ENCODE measurements around the gene CAMK1D. TPM values are rescaled to one million over a fixed set of nuclear protein-coding genes. Genes with fewer than 3 reads are reported as not detected.

Gene CAMK1D
- polyA plus RNA-seq, 2 of the 4 experiments (the other 2 are of a cell fraction): 6.6 to 12.5 TPM

DNA sequence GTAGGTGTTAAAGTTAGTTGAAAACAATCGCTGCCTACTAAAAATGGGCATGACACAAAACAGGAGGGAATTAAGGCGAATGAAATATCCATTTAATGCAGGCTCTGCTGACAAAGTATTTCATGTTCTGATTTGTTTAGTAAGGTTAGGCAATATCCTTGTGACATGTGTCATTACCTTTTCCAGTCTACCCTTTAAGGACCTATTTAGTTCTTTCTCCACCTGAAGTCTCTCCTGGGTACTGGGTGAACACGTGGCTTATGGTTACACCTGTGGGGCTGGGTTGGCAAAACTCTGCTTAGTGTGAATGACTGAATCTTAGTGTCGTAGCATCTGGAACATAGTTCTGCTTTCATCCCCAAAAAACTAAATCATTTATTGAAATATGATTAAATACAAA, 338.6 kb downstream of the CAMK1D start:
- ChIA-PET CTCF (no interaction called here), POLR2A (no interaction called here)
- Histone ChIP-seq H3K4me1 (peaks cover 10% of the 10 kb centered on the region; the same call in 2 of the 3 replicates), H3K9me3 (no peaks in the 10 kb centered on the region), H3K4me3 (no peak overlapping the region), H3K27ac (no peak overlapping the region), H3K4me2 (no peak overlapping the region)
- DNase-seq (ENCODE audit: low read depth in 1 of 2, low spot score in 1 of 2): no peak
- TF ChIP-seq HDAC2 (IDR thresholded peaks at IDR 0.05) (no peak), TFCP2L1 (CRISPR knock-in tag; IDR thresholded peaks at IDR 0.05) (no peak), SREBF2 (IDR thresholded peaks at IDR 0.05) (no peak), EHMT2 (IDR thresholded peaks at IDR 0.05; ENCODE audit: low read depth) (no peak), ESRRA (IDR thresholded peaks at IDR 0.05; ENCODE audit: borderline replicate concordance, low read length) (no peak)
- TF ChIP-seq, protein P1, sequence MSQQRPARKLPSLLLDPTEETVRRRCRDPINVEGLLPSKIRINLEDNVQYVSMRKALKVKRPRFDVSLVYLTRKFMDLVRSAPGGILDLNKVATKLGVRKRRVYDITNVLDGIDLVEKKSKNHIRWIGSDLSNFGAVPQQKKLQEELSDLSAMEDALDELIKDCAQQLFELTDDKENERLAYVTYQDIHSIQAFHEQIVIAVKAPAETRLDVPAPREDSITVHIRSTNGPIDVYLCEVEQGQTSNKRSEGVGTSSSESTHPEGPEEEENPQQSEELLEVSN (IDR thresholded peaks at IDR 0.05; ENCODE audit: borderline replicate concordance, low read depth): no peak
- ATAC-seq: no peak
- WGBS (ENCODE audit: missing lambda C conversion rate): 84% methylated on average over 4 of the region's 4 CpGs
- no peak for FAIRE-seq

DNA sequence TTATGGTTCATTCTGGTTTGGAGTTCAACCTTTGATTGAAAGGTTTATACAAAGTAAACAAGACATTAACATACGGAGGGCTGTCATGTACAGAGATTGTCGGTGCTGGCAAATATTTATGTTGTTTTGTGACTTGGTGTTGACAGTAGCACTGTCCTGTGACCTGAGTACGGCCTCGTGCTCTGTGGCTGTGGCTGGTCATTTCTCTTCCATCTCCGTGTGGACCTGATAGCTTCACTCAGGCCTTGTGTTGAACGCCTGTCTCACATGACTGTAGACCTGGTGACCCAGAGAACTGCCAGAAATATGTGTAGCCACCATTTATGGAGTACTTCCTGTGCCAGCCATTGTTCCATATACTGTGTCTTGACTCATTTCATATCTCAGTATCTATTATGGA, 340.5 kb downstream of the CAMK1D start:
- peaks cover 3% of the 10 kb centered on the region; the same call in 2 of the 3 replicates for H3K4me1 ChIP-seq
- H3K4me3 ChIP-seq: no peak overlapping the region
- H3K9me3 ChIP-seq: no peaks in the 10 kb centered on the region
- WGBS (ENCODE audit: missing lambda C conversion rate): 84% methylated on average over 6 of the region's 6 CpGs
- TF ChIP-seq, protein P2, sequence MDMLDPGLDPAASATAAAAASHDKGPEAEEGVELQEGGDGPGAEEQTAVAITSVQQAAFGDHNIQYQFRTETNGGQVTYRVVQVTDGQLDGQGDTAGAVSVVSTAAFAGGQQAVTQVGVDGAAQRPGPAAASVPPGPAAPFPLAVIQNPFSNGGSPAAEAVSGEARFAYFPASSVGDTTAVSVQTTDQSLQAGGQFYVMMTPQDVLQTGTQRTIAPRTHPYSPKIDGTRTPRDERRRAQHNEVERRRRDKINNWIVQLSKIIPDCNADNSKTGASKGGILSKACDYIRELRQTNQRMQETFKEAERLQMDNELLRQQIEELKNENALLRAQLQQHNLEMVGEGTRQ (IDR thresholded peaks at IDR 0.05): no peak
- TF ChIP-seq FOXS1 (CRISPR knock-in tag; IDR thresholded peaks at IDR 0.05) (no peak), BHLHE40 (IDR thresholded peaks at IDR 0.05; ENCODE audit: low read depth, low read length) (no peak), SMC3 (IDR thresholded peaks at IDR 0.05) (no peak), RFX5 (IDR thresholded peaks at IDR 0.05) (no peak), JUN (IDR thresholded peaks at IDR 0.05) (no peak), CBX8 (IDR thresholded peaks at IDR 0.05) (no peak)
- TF ChIP-seq, protein P3, sequence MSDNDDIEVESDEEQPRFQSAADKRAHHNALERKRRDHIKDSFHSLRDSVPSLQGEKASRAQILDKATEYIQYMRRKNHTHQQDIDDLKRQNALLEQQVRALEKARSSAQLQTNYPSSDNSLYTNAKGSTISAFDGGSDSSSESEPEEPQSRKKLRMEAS (IDR thresholded peaks at IDR 0.05): no peak
- FAIRE-seq: no peak
- no peak overlapping the region for H3K4me2 ChIP-seq
- CTCF ChIA-PET: interaction anchor here (0.7 kb wide), 1 partner anchor 117 kb away, joined by 5 read pairs; no protein-coding TSS in a partner anchor
- DNase-seq (ENCODE audit: low read depth in 1 of 2, low spot score in 1 of 2): no peak
- POLR2A ChIA-PET: no interaction called here
- no peak overlapping the region for H3K27ac ChIP-seq
- ATAC-seq: no peak

DNA sequence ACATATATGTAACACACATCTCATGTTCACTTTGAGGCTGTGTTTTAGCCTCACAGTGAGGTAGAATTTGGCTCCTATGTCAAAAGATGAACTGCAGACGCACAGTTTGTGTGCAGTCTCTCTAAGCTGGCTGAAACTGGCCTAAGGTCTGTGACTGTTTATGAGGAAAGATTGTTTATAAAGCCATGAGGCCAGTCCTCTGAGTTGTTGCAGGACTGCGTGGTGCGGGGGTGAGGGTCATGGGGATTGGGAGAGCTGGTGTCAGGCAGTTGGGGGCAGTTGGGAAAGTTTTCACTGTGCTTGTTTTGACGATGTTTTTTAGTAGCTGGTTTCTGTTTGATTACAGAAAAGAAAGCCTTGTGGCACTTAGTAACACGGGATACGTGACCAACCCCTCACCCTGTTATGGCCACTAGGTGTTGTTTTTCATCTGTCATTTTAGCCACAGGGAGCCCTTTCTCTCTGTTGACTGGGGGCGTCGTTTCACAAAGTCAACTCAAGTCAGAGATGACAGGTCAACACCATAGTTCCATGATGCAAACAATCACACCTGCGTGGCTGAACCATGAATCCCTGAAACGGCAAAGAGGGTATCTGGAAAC, 341.3 kb downstream of the CAMK1D start:
- CTCF ChIA-PET: interaction anchor here (1.0 to 1.3 kb wide), 3 partner anchors 11 to 476 kb away, joined by 3 to 4 read pairs (median 3); no protein-coding TSS in a partner anchor
- no peaks in the 10 kb centered on the region for H3K4me1 ChIP-seq
- no peak for TF ChIP-seq NPAS2 (CRISPR knock-in tag; IDR thresholded peaks at IDR 0.05; ENCODE audit: borderline replicate concordance)
- TF ChIP-seq MAZ (IDR thresholded peaks at IDR 0.05; ENCODE audit: borderline replicate concordance, low read depth, low read length): no peak
- TF ChIP-seq, protein P3 (IDR thresholded peaks at IDR 0.05): no peak
- no peak for TF ChIP-seq NFE2L2 (conservative IDR thresholded peaks at IDR 0.05; ENCODE audit: low read length)
- TF ChIP-seq MAFK (IDR thresholded peaks at IDR 0.05; ENCODE audit: partially characterized antibody): no peak
- TF ChIP-seq EP300 (IDR thresholded peaks at IDR 0.05): no peak
- TF ChIP-seq BHLHE40 (IDR thresholded peaks at IDR 0.05; ENCODE audit: low read depth, low read length): no peak
- TF ChIP-seq FOSB (CRISPR knock-in tag; IDR thresholded peaks at IDR 0.05): no peak
- TF ChIP-seq, protein P2 (IDR thresholded peaks at IDR 0.05): no peak
- TF ChIP-seq, protein P4, sequence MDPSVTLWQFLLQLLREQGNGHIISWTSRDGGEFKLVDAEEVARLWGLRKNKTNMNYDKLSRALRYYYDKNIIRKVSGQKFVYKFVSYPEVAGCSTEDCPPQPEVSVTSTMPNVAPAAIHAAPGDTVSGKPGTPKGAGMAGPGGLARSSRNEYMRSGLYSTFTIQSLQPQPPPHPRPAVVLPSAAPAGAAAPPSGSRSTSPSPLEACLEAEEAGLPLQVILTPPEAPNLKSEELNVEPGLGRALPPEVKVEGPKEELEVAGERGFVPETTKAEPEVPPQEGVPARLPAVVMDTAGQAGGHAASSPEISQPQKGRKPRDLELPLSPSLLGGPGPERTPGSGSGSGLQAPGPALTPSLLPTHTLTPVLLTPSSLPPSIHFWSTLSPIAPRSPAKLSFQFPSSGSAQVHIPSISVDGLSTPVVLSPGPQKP (IDR thresholded peaks at IDR 0.05; ENCODE audit: low read depth, low read length): no peak
- TF ChIP-seq TP53 (CRISPR knock-in tag; IDR thresholded peaks at IDR 0.05): no peak
- no peak for TF ChIP-seq CHD4 (IDR thresholded peaks at IDR 0.05; ENCODE audit: borderline replicate concordance)
- TF ChIP-seq, protein P5, sequence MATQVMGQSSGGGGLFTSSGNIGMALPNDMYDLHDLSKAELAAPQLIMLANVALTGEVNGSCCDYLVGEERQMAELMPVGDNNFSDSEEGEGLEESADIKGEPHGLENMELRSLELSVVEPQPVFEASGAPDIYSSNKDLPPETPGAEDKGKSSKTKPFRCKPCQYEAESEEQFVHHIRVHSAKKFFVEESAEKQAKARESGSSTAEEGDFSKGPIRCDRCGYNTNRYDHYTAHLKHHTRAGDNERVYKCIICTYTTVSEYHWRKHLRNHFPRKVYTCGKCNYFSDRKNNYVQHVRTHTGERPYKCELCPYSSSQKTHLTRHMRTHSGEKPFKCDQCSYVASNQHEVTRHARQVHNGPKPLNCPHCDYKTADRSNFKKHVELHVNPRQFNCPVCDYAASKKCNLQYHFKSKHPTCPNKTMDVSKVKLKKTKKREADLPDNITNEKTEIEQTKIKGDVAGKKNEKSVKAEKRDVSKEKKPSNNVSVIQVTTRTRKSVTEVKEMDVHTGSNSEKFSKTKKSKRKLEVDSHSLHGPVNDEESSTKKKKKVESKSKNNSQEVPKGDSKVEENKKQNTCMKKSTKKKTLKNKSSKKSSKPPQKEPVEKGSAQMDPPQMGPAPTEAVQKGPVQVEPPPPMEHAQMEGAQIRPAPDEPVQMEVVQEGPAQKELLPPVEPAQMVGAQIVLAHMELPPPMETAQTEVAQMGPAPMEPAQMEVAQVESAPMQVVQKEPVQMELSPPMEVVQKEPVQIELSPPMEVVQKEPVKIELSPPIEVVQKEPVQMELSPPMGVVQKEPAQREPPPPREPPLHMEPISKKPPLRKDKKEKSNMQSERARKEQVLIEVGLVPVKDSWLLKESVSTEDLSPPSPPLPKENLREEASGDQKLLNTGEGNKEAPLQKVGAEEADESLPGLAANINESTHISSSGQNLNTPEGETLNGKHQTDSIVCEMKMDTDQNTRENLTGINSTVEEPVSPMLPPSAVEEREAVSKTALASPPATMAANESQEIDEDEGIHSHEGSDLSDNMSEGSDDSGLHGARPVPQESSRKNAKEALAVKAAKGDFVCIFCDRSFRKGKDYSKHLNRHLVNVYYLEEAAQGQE (IDR thresholded peaks at IDR 0.05): no peak
- TF ChIP-seq HOXB5 (CRISPR knock-in tag; IDR thresholded peaks at IDR 0.05): no peak
- no peak for TF ChIP-seq TFCP2L1 (CRISPR knock-in tag; IDR thresholded peaks at IDR 0.05)
- TF ChIP-seq HEYL (CRISPR knock-in tag; IDR thresholded peaks at IDR 0.05): no peak
- no peak for TF ChIP-seq ZSCAN20 (CRISPR knock-in tag; IDR thresholded peaks at IDR 0.05)
- no peak for TF ChIP-seq POLR2AphosphoS2 (conservative IDR thresholded peaks at IDR 0.05; ENCODE audit: low read length)
- POLR2A ChIA-PET: no interaction called here
- ATAC-seq (no peak), FAIRE-seq (no peak), DNase-seq (ENCODE audit: low read depth in 1 of 2, low spot score in 1 of 2) (no peak)
- H3K9me3 ChIP-seq: no peaks in the 10 kb centered on the region
- no peak overlapping the region for H3K27ac ChIP-seq
- no peak overlapping the region for H3K4me3 ChIP-seq
- WGBS (ENCODE audit: missing lambda C conversion rate): 80% methylated on average over 10 of the region's 10 CpGs
- H3K4me2 ChIP-seq: no peak overlapping the region
